Activated CD4-positive, alpha-beta T cell treated with anti-CD3 and anti-CD28 coated beads for 48 hours (primary cell): ENCODE measurements around the gene CHST15.

Experiments used
- DNase-seq: peaks from one replicate; pipeline ENCODE4 v3.0.0-alpha.2; 2020

Gene CHST15

GRCh38 chr10:124008681-124009080 is 84.7 kb downstream of the CHST15 start:
- no peak for DNase-seq

GRCh38 chr10:124008187-124008586 is 85.2 kb downstream of the CHST15 start:
- DNase-seq, result no peak

- DNase-seq, result no peak
These were observed 85.6 kb downstream of the CHST15 start for GRCh38 chr10:124007773-124008145.

GRCh38 chr10:124007102-124007772 is 86.2 kb downstream of the CHST15 start:
- no peak for DNase-seq

GRCh38 chr10:124006526-124006925 is 86.9 kb downstream of the CHST15 start:
- DNase-seq, result no peak

GRCh38 chr10:124005991-124006392 is 87.4 kb downstream of the CHST15 start:
- no peak for DNase-seq

- DNase-seq, result no peak
These were observed 88.3 kb downstream of the CHST15 start for GRCh38 chr10:124005091-124005490.

GRCh38 chr10:124004663-124005004 is 88.8 kb downstream of the CHST15 start:
- no peak for DNase-seq

- no peak for DNase-seq
These were observed 89.3 kb downstream of the CHST15 start for GRCh38 chr10:124003871-124004662.

GRCh38 chr10:124003481-124003870 is 89.9 kb downstream of the CHST15 start:
- no peak for DNase-seq

- DNase-seq, result no peak
These were observed 90.4 kb downstream of the CHST15 start for GRCh38 chr10:124003070-124003419.

GRCh38 chr10:124002391-124003069 is 90.9 kb downstream of the CHST15 start:
- DNase-seq, result no peak

- no peak for DNase-seq
These were observed 91.8 kb downstream of the CHST15 start for GRCh38 chr10:124001391-124002148.

GRCh38 chr10:124000792-124001201 is 92.6 kb downstream of the CHST15 start:
- no peak for DNase-seq

- DNase-seq, result no peak
These were observed 93.3 kb downstream of the CHST15 start for GRCh38 chr10:123999956-124000615.

- no peak for DNase-seq
These were observed 94.1 kb downstream of the CHST15 start for GRCh38 chr10:123999261-123999660.

GRCh38 chr10:123998197-123999141 is 94.9 kb downstream of the CHST15 start:
- no peak for DNase-seq

- DNase-seq, result no peak
These were observed 95.8 kb downstream of the CHST15 start for GRCh38 chr10:123997486-123998196.

- no peak for DNase-seq
These were observed 96.4 kb downstream of the CHST15 start for GRCh38 chr10:123997013-123997412.

GRCh38 chr10:123996302-123996701 is 97.1 kb downstream of the CHST15 start:
- DNase-seq, result no peak
